IMR-90 (cell line): Measurements from ENCODE around the gene PLXND1. TPM values are rescaled to one million over a fixed set of nuclear protein-coding genes. Genes with fewer than 3 reads are reported as not detected.

ENCODE experiments used
- ATAC-seq: fragments of 200-7000 bp; cut with Tn5 transposase; 2 replicates; pipeline ENCODE4 v1.9.1; 2020; ENCODE audit warnings: low read depth, mild to moderate bottlenecking, moderate library complexity
- BruUV-seq: library from RNA; stranded (reverse); fragments of 400-500 nt; replicated peaks from 2 replicates; lab custom pipeline; 2021; lab: Mats Ljungman, UMichigan
- CTCF ChIA-PET: fragments of 300-600 bp; formaldehyde crosslinking; extraction: SDS; loops from one replicate; lab custom pipeline; 2021; ENCODE audit warnings: antibody characterized with exemption; lab: Yijun Ruan, JAX
- POLR2A ChIA-PET: fragments of 300-600 bp; sonication (Branson Sonifier 250); formaldehyde crosslinking; loops from one replicate; lab custom pipeline; 2022; ENCODE audit warnings: antibody characterized with exemption; ENCODE audit not compliant: unreplicated experiment; lab: Charles Lee
- DNase-seq: peaks from one replicate; pipeline ENCODE4 v3.0.0; 2013
- H2AFZ ChIP-seq: replicated peaks from 2 replicates; pipeline ENCODE3; 2013; ENCODE audit warnings: low read length, mild to moderate bottlenecking; ENCODE audit not compliant: poor library complexity
- H2AK5ac ChIP-seq: 2 replicates; pipeline ENCODE4 v1.6.1; 2013; ENCODE audit warnings: low read depth, low read length, inconsistent platforms
- H2AK9ac ChIP-seq: replicated peaks from 2 replicates; pipeline ENCODE3; 2013; ENCODE audit warnings: mild to moderate bottlenecking, low read depth, low read length, moderate library complexity; ENCODE audit not compliant: poor library complexity
- H2BK120ac ChIP-seq: 2 replicates; pipeline ENCODE4 v1.6.1; 2013; ENCODE audit warnings: low read depth, low read length, inconsistent platforms
- H2BK15ac ChIP-seq: 3 replicates; pipeline ENCODE4 v1.6.1; 2013; ENCODE audit warnings: low read depth, low read length, inconsistent platforms
- H2BK20ac ChIP-seq: 2 replicates; pipeline ENCODE4 v1.6.1; 2013; ENCODE audit warnings: low read depth, mild to moderate bottlenecking, inconsistent platforms, low read length, moderate library complexity
- H2BK5ac ChIP-seq: 2 replicates; pipeline ENCODE4 v1.6.1; 2013; ENCODE audit warnings: mild to moderate bottlenecking, low read depth, low read length, inconsistent platforms; ENCODE audit not compliant: poor library complexity, severe bottlenecking
- H3K14ac ChIP-seq: replicated peaks from 2 replicates; pipeline ENCODE4 v1.6.1; 2013; ENCODE audit warnings: low read depth, low read length, inconsistent platforms
- H3K18ac ChIP-seq: 2 replicates; pipeline ENCODE4 v1.6.1; 2013; ENCODE audit warnings: low read depth, low read length, control low read depth
- H3K23ac ChIP-seq: 2 replicates; pipeline ENCODE4 v1.6.1; 2013; ENCODE audit warnings: low read depth, low read length, inconsistent platforms
- H3K27ac ChIP-seq: 2 replicates; pipeline ENCODE4 v1.5.1; 2013; ENCODE audit warnings: mild to moderate bottlenecking, control low read depth, low read length; ENCODE audit not compliant: insufficient read depth
- H3K27me3 ChIP-seq: 2 replicates; pipeline ENCODE4 v1.6.1; 2013; ENCODE audit warnings: low read length; ENCODE audit not compliant: control insufficient read depth, insufficient read depth
- H3K36me3 ChIP-seq: 2 replicates; pipeline ENCODE4 v1.6.1; 2013; ENCODE audit warnings: low read length, mixed read lengths; ENCODE audit not compliant: control insufficient read depth, insufficient read depth
- H3K4ac ChIP-seq: 2 replicates; pipeline ENCODE4 v1.6.1; 2013; ENCODE audit warnings: low read depth, low read length, inconsistent platforms
- H3K4me1 ChIP-seq: 2 replicates; pipeline ENCODE4 v1.6.1; 2013; ENCODE audit warnings: low read length, mixed read lengths; ENCODE audit not compliant: control insufficient read depth, insufficient read depth
- H3K4me2 ChIP-seq: 2 replicates; pipeline ENCODE4 v1.6.1; 2013; ENCODE audit warnings: low read depth, mild to moderate bottlenecking, control low read depth, low read length, moderate library complexity
- H3K4me3 ChIP-seq: 2 replicates; pipeline ENCODE4 v1.5.1; 2013; ENCODE audit warnings: low read depth, mild to moderate bottlenecking, control low read depth, low read length, moderate library complexity; ENCODE audit not compliant: insufficient read depth
- H3K56ac ChIP-seq: 2 replicates; pipeline ENCODE4 v1.6.1; 2013; ENCODE audit warnings: low read length, inconsistent platforms; ENCODE audit not compliant: insufficient read depth; ENCODE audit errors: extremely low read depth
- H3K79me1 ChIP-seq, 2 experiments: 2 replicates each; pipeline ENCODE4 v1.6.1; 2013; ENCODE audit warnings: low read length in 2 of 2, inconsistent platforms in 1 of 2, low read depth in 1 of 2
- H3K9ac ChIP-seq: 2 replicates; pipeline ENCODE4 v1.6.1; 2013; ENCODE audit warnings: low read depth, low read length, control low read depth
- H3K9me1 ChIP-seq: 2 replicates; pipeline ENCODE4 v1.6.1; 2013; ENCODE audit warnings: low read length, inconsistent platforms; ENCODE audit not compliant: insufficient read depth
- H3K9me3 ChIP-seq: 2 replicates; pipeline ENCODE4 v1.6.1; 2013; ENCODE audit warnings: low read length; ENCODE audit not compliant: control insufficient read depth, insufficient read depth
- H4K20me1 ChIP-seq: 2 replicates; pipeline ENCODE4 v1.6.1; 2013; ENCODE audit warnings: low read length, inconsistent platforms; ENCODE audit not compliant: insufficient read depth
- H4K5ac ChIP-seq: 2 replicates; pipeline ENCODE4 v1.6.1; 2013; ENCODE audit warnings: mild to moderate bottlenecking, low read depth, low read length, control low read depth
- H4K8ac ChIP-seq, 2 experiments: 2 replicates each; pipeline ENCODE4 v1.6.1; 2013; ENCODE audit warnings: low read depth in 2 of 2, low read length in 2 of 2, control low read depth in 1 of 2, inconsistent platforms in 1 of 2
- H4K91ac ChIP-seq: 2 replicates; pipeline ENCODE4 v1.6.1; 2013; ENCODE audit warnings: low read depth, low read length, inconsistent platforms; ENCODE audit not compliant: insufficient read depth
- CHD1 ChIP-seq: IDR thresholded peaks from 2 replicates; pipeline ENCODE4 v1.6.1; 2012; ENCODE audit warnings: low read depth, low read length, improper control_type of control experiment
- ELK1 ChIP-seq: fragments of 150-350 bp; IDR thresholded peaks from 2 replicates; pipeline ENCODE4 v1.6.1; 2016; ENCODE audit warnings: low read depth, mild to moderate bottlenecking, low read length, moderate library complexity, borderline replicate concordance
- FOS ChIP-seq: fragments of 150-350 bp; IDR thresholded peaks from 2 replicates; pipeline ENCODE4 v1.6.1; 2016; ENCODE audit warnings: low read depth, low read length
- MAFK ChIP-seq: IDR thresholded peaks from 2 replicates; pipeline ENCODE4 v1.6.1; 2012; ENCODE audit warnings: low read depth, low read length, improper control_type of control experiment
- MXI1 ChIP-seq: IDR thresholded peaks from 2 replicates; pipeline ENCODE4 v1.6.1; 2012; ENCODE audit warnings: low read depth, mild to moderate bottlenecking, low read length, moderate library complexity, borderline replicate concordance
- NFE2L2 ChIP-seq: fragments of 150-350 bp; IDR thresholded peaks from 2 replicates; pipeline ENCODE4 v1.6.1; 2016; ENCODE audit warnings: low read depth, mild to moderate bottlenecking, low read length
- RAD21 ChIP-seq: IDR thresholded peaks from 2 replicates; pipeline ENCODE4 v1.6.1; 2012; ENCODE audit warnings: low read length, improper control_type of control experiment
- RCOR1 ChIP-seq: IDR thresholded peaks from 2 replicates; pipeline ENCODE4 v1.6.1; 2012; ENCODE audit warnings: mild to moderate bottlenecking, low read length, improper control_type of control experiment; ENCODE audit not compliant: insufficient replicate concordance
- SMC3 ChIP-seq: fragments of 150-350 bp; IDR thresholded peaks from 2 replicates; pipeline ENCODE4 v1.6.1; 2016; ENCODE audit warnings: low read depth, mild to moderate bottlenecking, antibody characterized with exemption, low read length, moderate library complexity
- WGBS, 2 experiments: methylation state at CpG; one replicate each; pipeline versions ENCODE4 v1.1.5 to v1.1.7; 2013; ENCODE audit warnings: missing lambda C conversion rate in 2 of 2; ENCODE audit not compliant: insufficient read length in 1 of 2; ENCODE audit errors: extremely low coverage in 2 of 2; 5-methylcytosine and 5-hydroxymethylcytosine counted together
- dilution Hi-C: fragments of 300-500 bp; cut with HindIII; formaldehyde crosslinking; loops from one replicate; pipeline ENCODE4 v1.14.3; 2018; ENCODE audit warnings: low sequenced_read_pairs; ENCODE audit not compliant: unreplicated experiment
- in situ Hi-C: fragments of 300-500 bp; cut with MboI; formaldehyde crosslinking; loops from 3 replicates; pipeline ENCODE4 v1.14.3; 2019; ENCODE audit warnings: low sequenced_read_pairs, inconsistent platforms, mixed read lengths
- intact Hi-C: fragments of 100-400 bp; cut with micrococcal nuclease; formaldehyde crosslinking; loops from 2 replicates; pipeline ENCODE4 v1.10.0; 2022
- polyA plus RNA-seq, 3 experiments: library from polyadenylated mRNA; depleted of rRNA; stranded (reverse); fragments of >200 nt; gene quantifications; 2 replicates each; pipeline ENCODE4 v1.2.3, GENCODE V29; 2012; ENCODE audit warnings: low replicate concordance in 1 of 3
- total RNA-seq: library from RNA; depleted of rRNA; stranded (reverse); fragments of >200 nt; gene quantifications from 2 replicates; pipeline ENCODE4 v1.2.3, GENCODE V29; 2012

The PLXND1 gene
- total and polyA plus RNA-seq, 2 of the 4 experiments (the other 2 are of a cell fraction) = 19.2 to 67.1 TPM

- ATAC-seq (no peak), DNase-seq (no peak)
- in situ Hi-C loops = loop anchor here (25.0 kb wide), 1 partner anchor 453 kb away; the partner anchor contains the start of gene ALG1L2
- Histone ChIP-seq H2BK5ac (no peak overlapping the region), H3K9me3 (peaks cover 15% of the 10 kb centered on the region), H3K27me3 (no peaks in the 10 kb centered on the region), H3K14ac (no peak overlapping the region), H3K23ac (no peak overlapping the region), H3K9ac (no peak overlapping the region), H2AK5ac (no peak overlapping the region), H3K4me1 (no peaks in the 10 kb centered on the region), H3K9me1 (no peaks in the 10 kb centered on the region), H3K4me3 (no peak overlapping the region), H2AK9ac (no peak overlapping the region), H3K4me2 (no peak overlapping the region), H2BK20ac (no peak overlapping the region), H2AFZ (peak overlapping the region; percentile 52), H4K20me1 (no peaks in the 10 kb centered on the region), H3K27ac (no peak overlapping the region), H3K18ac (no peak overlapping the region), H3K4ac (no peak overlapping the region), H4K5ac (no peak overlapping the region), H3K36me3 (no peaks in the 10 kb centered on the region), H2BK120ac (no peak overlapping the region), H2BK15ac (no peak overlapping the region), H3K56ac (no peak overlapping the region), H3K79me1 (no peaks in the 10 kb centered on the region), H4K8ac (no peak overlapping the region), H4K91ac (no peak overlapping the region)
- dilution Hi-C loops = no loop called here
- TF ChIP-seq RAD21 (no peak), MAFK (no peak), NFE2L2 (no peak), MXI1 (no peak), FOS (no peak), ELK1 (no peak), CHD1 (no peak), RCOR1 (no peak), SMC3 (no peak)
- no CpG with 5 or more reads among the region's 10 CpGs for whole genome bisulfite sequencing, 2 experiments
- BruUV-seq = no TSS peak
- ChIA-PET CTCF (no interaction called here), POLR2A (no interaction called here)
- intact Hi-C loops = no loop called here
Measured at GRCh38 chr3:129633751-129634481, 27.4 kb upstream of the PLXND1 start.
